KOPT-K1 (cell line): ENCODE data around the gene PDRG1.
"Not testable (repeated sequence)": the region's sequence is repeated elsewhere in the genome, so short reads cannot be mapped to it uniquely, and the experiment has no call there.

Experiments
- H3K27ac ChIP-seq: fragments of 200-600 bp; sonication (generic); 2 replicates; pipeline ENCODE4 v1.5.1; 2016; ENCODE audit warnings: antibody characterized with exemption, mild to moderate bottlenecking, low read depth, low read length; ENCODE audit not compliant: poor library complexity, severe bottlenecking
- H3K36me3 ChIP-seq: fragments of 200-600 bp; sonication (generic); 2 replicates; pipeline ENCODE4 v1.5.1; 2017; ENCODE audit warnings: antibody characterized with exemption, mild to moderate bottlenecking, low read length, moderate library complexity; ENCODE audit not compliant: insufficient read depth
- H3K9me3 ChIP-seq: fragments of 200-600 bp; sonication (generic); 2 replicates; pipeline ENCODE4 v1.5.1; 2017; ENCODE audit warnings: antibody characterized with exemption, low read length, mild to moderate bottlenecking; ENCODE audit not compliant: insufficient read depth, poor library complexity, severe bottlenecking

The PDRG1 gene

GRCh38 chr20:31923388-31924331 lies 28.2 kb downstream of the PDRG1 start:
- no peak overlapping the region for H3K27ac ChIP-seq
- H3K9me3 ChIP-seq: no peaks in the 10 kb centered on the region
- H3K36me3 ChIP-seq: no peaks in the 10 kb centered on the region

- Histone ChIP-seq H3K27ac (no peak overlapping the region), H3K9me3 (no peaks in the 10 kb centered on the region), H3K36me3 (no peaks in the 10 kb centered on the region)
Observed at GRCh38 chr20:31922588-31922987, 29.3 kb downstream of the PDRG1 start.

- H3K9me3 ChIP-seq: no peaks in the 10 kb centered on the region
- H3K27ac ChIP-seq: no peak overlapping the region
- no peaks in the 10 kb centered on the region for H3K36me3 ChIP-seq
Observed at GRCh38 chr20:31922181-31922580, 29.7 kb downstream of the PDRG1 start.

GRCh38 chr20:31921480-31921879 lies 30.4 kb downstream of the PDRG1 start:
- H3K27ac ChIP-seq, H3K36me3 ChIP-seq, H3K9me3 ChIP-seq: not testable (repeated sequence)

GRCh38 chr20:31920275-31920855 lies 31.5 kb downstream of the PDRG1 start:
- Histone ChIP-seq H3K27ac (no peak overlapping the region), H3K9me3 (no peaks in the 10 kb centered on the region), H3K36me3 (no peaks in the 10 kb centered on the region)

GRCh38 chr20:31919410-31920155 lies 32.3 kb downstream of the PDRG1 start:
- H3K27ac ChIP-seq: no peak overlapping the region
- H3K9me3 ChIP-seq: no peaks in the 10 kb centered on the region
- no peaks in the 10 kb centered on the region for H3K36me3 ChIP-seq

GRCh38 chr20:31918466-31919105 lies 33.3 kb downstream of the PDRG1 start:
- Histone ChIP-seq H3K36me3 (no peaks in the 10 kb centered on the region), H3K9me3 (no peaks in the 10 kb centered on the region), H3K27ac (no peak overlapping the region)

GRCh38 chr20:31917962-31918412 lies 33.9 kb downstream of the PDRG1 start:
- H3K9me3 ChIP-seq, H3K27ac ChIP-seq, H3K36me3 ChIP-seq: not testable (repeated sequence)

GRCh38 chr20:31916708-31917107 lies 35.1 kb downstream of the PDRG1 start:
- Histone ChIP-seq H3K36me3 (no peaks in the 10 kb centered on the region), H3K9me3 (no peaks in the 10 kb centered on the region), H3K27ac (no peak overlapping the region)

GRCh38 chr20:31915491-31916280 lies 36.2 kb downstream of the PDRG1 start:
- H3K27ac ChIP-seq: no peak overlapping the region
- H3K9me3 ChIP-seq: no peaks in the 10 kb centered on the region
- H3K36me3 ChIP-seq: no peaks in the 10 kb centered on the region

- no peaks in the 10 kb centered on the region for H3K9me3 ChIP-seq
- H3K36me3 ChIP-seq: no peaks in the 10 kb centered on the region
- H3K27ac ChIP-seq: no peak overlapping the region
Observed at GRCh38 chr20:31914170-31914569, 37.7 kb downstream of the PDRG1 start.

GRCh38 chr20:31913431-31914157 lies 38.3 kb downstream of the PDRG1 start:
- no peaks in the 10 kb centered on the region for H3K9me3 ChIP-seq
- H3K27ac ChIP-seq: no peak overlapping the region
- H3K36me3 ChIP-seq: no peaks in the 10 kb centered on the region

- H3K27ac ChIP-seq: no peak overlapping the region
- no peaks in the 10 kb centered on the region for H3K36me3 ChIP-seq
- H3K9me3 ChIP-seq: no peaks in the 10 kb centered on the region
Observed at GRCh38 chr20:31910071-31910803, 41.6 kb downstream of the PDRG1 start.
